HG02588 (cell line): Measurements from ENCODE around the gene PPP1R1C.

Experiments
- ATAC-seq: cut with Tn5 transposase; IDR thresholded peaks from one replicate; pipeline ENCODE4 v1.9.1; 2021; ENCODE audit warnings: mild to moderate bottlenecking, moderate library complexity; ENCODE audit not compliant: unreplicated experiment

PPP1R1C gene

DNA sequence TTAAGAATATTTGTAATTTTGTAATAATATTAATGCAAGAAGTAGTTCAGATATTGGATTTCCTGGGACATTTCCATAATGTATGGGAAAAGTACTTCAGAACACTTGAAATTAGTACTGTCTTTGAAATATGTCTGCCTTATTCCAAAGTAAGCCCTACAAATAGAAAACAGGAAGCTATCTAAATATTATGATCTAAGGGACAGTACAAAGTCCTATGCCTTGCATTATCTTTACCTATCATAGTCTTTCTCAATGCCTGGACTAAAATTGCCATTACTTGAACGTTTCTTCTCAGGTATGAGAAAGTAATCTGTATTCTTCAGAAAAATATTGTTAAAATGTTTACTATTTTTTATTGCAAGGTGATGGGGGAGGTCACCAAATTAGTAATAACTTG, 113.0 kb downstream of the PPP1R1C start:
- no peak for ATAC-seq

DNA sequence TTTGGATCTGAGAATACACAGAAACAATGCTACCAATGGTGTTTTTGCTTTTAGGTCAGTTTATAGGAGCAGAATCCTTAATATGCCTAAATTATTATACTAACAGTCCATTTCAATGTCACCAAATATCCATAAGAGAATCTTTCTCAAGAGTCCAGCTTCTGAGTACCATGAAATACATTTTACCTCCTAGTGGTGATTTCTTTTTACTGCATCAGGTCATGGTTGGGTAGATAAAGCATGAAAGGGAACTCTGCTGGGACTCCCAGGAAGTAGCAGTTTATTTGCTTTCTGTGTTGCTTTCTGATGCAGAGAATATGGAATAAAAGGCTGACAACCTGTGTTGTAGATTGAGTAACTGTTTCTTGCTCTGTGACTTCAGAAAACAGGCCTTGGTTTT, 115.6 kb downstream of the PPP1R1C start:
- no peak for ATAC-seq

GRCh38 chr2:182103526-182103925, 117.9 kb downstream of the PPP1R1C start:
- ATAC-seq: no peak

GRCh38 chr2:182110347-182110746, 124.7 kb downstream of the PPP1R1C start:
- ATAC-seq: no peak

GRCh38 chr2:182113334-182113733, 127.7 kb downstream of the PPP1R1C start:
- no peak for ATAC-seq

DNA sequence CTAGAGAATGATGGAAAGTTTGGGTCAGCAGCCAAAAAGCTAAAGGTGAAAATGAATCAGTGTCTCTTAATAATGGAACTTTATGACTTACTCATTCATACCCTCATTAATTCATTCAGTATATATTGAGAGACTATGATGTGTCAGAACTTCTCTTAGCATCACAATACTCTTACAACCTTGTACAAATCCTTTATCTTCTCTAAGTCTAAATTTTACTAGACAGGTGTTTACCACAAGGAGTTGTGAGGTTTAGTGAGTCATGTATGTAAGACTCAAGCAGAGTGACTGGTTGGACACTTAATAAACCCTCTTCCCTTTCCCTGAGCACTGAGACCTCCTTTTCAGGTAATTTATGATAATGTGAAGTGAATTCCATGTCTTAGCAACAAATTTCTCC, 129.6 kb downstream of the PPP1R1C start:
- no peak for ATAC-seq

DNA sequence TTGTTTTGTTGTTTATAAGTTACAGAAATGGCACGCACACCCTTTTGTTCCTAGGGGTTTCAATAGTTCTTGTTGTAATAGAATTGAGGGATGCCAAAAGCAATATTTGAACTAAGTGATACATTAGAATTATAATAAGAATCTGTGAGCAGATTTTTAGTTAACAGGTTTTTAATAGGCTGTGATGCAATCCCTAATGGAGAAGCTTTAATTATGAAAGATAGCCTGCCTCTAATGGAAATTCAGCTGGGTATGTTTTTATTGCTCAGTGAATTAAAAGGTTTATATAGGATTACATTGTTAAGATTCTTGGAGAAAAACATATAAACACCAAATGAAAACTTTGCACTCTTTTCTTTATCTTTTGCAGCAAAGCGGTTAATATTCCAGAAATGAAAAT, 131.1 kb downstream of the PPP1R1C start:
- no peak for ATAC-seq

- no peak for ATAC-seq
Measured at GRCh38 chr2:182117196-182117595, 131.5 kb downstream of the PPP1R1C start.

DNA sequence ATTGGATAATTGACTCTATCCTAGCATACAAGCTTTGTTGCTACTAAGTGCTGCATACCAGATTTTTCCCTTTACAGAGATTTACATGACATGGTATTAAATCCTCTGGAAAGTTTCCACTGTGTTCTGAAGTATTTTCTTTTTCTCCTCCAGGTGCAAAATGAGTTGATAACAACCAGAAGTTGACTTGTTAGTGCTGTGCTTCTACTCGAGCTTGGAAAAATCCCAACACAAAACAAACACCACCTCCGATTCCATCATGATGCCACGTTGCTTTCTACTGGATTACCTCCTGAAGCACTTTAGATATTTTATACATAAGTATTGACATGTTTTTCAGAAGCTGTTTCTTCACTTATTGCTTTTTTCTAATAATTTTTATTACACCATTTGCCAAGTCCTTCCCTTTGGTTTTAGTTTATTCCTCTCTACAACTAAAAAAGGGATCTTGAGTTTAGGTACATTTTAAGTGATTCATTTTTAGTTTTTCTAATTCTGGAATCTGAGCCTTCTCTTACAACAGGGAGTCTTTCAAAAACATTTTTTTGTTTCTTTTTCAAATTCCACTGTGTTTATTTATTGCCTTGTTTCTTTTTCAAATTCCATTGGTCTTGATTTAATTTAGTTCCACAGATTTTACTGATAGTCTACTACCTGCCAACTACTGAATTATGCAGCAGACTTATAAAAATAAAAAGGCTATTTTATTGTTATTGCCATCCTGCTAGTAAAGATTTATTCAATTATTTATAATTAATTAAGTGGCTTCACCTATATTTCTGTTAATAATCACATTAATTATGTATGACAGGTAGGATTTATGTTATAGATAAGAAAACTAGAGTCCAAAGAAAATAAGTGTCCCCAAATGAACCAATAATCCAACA, 143.4 kb downstream of the PPP1R1C start:
- no peak for ATAC-seq

GRCh38 chr2:182132605-182133004, 147.0 kb downstream of the PPP1R1C start:
- no peak for ATAC-seq

- no peak for ATAC-seq
Measured at GRCh38 chr2:182133195-182133891, 147.7 kb downstream of the PPP1R1C start.

GRCh38 chr2:182134201-182134600, 148.5 kb downstream of the PPP1R1C start:
- ATAC-seq: no peak

- ATAC-seq: no peak
Measured at GRCh38 chr2:182142062-182142461, 156.4 kb downstream of the PPP1R1C start.

GRCh38 chr2:182144041-182144775, 158.6 kb downstream of the PPP1R1C start:
- ATAC-seq: no peak

DNA sequence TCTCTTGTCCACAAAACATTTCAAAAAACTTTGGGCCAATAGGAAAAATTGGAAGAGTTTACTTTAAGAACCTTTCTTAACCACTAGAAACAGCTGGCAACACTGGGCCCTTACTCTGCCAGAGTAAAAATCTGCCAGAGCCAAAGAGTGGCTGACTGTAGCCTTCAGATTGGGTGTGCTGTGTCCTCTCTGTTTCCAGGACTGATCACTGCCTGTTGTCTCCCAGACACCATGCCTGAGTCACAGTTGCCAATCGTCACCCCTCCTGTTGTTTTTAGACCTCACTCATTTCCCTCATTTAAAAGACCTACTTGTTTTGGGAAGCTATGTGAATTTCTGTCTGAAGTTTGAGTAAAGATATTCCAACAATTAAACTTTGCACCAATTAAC, 159.1 kb downstream of the PPP1R1C start:
- ATAC-seq: no peak

DNA sequence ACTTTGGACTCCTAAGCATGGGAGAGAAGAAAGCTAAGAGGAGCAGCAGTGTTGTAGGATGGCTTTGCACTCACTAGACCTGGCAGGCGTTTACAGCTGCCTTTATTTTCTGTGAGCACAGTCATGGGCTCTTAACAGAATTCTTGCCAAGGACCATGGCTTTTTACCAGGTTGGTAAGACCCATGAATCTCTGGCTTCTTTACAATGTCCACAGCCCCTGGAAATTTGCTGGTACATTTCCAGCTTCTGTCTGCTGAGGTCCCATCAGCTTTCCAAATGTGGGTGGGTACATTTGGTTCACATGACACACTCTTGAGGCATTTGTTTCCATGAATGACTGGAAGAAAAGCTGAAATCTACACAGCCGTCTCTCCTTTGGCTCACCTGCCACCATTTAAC, 162.7 kb downstream of the PPP1R1C start:
- ATAC-seq: no peak

DNA sequence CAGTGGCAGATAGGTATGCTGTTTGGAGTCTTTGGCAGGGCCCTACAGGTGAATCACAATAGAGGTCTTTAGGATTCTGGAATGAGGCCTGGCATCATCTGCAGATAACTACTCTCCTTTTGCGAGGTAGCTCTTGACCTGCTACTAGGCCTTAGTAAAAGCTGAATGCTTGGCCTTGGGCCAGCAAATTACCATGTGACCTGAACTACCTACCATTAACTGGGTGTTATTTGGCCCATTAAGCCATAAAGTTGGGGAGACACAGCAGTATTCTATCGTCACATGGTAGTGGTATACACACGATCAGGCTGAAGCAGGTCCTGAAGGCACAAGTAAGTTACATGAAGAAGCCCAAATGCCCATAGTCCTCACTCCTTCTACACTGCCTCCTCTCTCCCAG, 178.2 kb downstream of the PPP1R1C start:
- no peak for ATAC-seq

DNA sequence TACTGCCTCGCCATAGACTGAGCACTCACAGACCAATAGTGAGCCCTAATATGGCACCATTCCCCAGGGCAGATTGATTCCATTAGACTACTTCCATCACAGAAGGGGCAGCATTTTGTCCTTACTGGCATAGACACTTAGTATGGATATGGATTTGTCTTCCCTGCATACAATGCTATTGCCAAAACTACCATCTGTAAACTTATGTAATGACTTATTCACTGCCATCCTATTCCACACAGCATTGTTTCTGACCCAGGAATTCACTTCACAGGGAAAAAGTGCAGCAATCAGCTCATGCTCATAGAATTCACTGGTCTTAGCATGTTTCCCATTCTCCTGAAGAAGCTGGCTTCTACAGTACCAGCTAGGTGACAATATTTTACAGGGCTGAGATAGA, 179.0 kb downstream of the PPP1R1C start:
- ATAC-seq: no peak

GRCh38 chr2:182165202-182165601, 179.5 kb downstream of the PPP1R1C start:
- ATAC-seq: no peak

- no peak for ATAC-seq
Measured at GRCh38 chr2:182166406-182166805, 180.8 kb downstream of the PPP1R1C start.

GRCh38 chr2:182166841-182167240, 181.2 kb downstream of the PPP1R1C start:
- ATAC-seq: no peak
